ENCODE results near the gene LPO. TPM values are rescaled to one million over a fixed set of nuclear protein-coding genes. Genes with fewer than 3 reads are reported as not detected.

LPO gene
- total RNA-seq, 2 experiments from 2014 or later, result not detected

- H3K36me3 Mint-ChIP-seq (ENCODE audit: low read depth), result peaks cover 4% of the 10 kb centered on the region
- ChIA-PET POLR2A (interaction anchor here (0.6 to 1.9 kb wide), 4 partner anchors 10 to 34 kb away, joined by 3 to 5 read pairs (median 3); no protein-coding TSS in a partner anchor), CTCF (interaction anchor here (1.3 to 1.6 kb wide), 3 partner anchors 15 to 146 kb away, joined by 3 to 7 read pairs (median 4); partner anchors contain the start of gene RNF43)
Observed at GRCh38 chr17:58302171-58302918, 64.0 kb downstream of the LPO start.

GRCh38 chr17:58302919-58303585 is 64.7 kb downstream of the LPO start:
- no peak overlapping the region for H3K4me3 Mint-ChIP-seq
- ATAC-seq (no peak), DNase-seq (peak; percentile 13)
- H3K9me3 Mint-ChIP-seq (ENCODE audit: insufficient read depth), result no peaks in the 10 kb centered on the region
- H3K36me3 Mint-ChIP-seq (ENCODE audit: low read depth), result peaks cover 6% of the 10 kb centered on the region
- ChIA-PET CTCF (interaction anchor here (0.8 to 3.6 kb wide), 12 partner anchors 14 to 144 kb away, joined by 3 to 39 read pairs (median 8); partner anchors contain the start of gene RNF43), POLR2A (interaction anchor here (1.0 to 1.9 kb wide), 4 partner anchors 9 to 49 kb away, joined by 3 to 5 read pairs (median 4); partner anchors contain the start of gene SUPT4H1)
- peaks cover 3% of the 10 kb centered on the region for H3K4me1 Mint-ChIP-seq (ENCODE audit: low read depth)
- H3K27ac Mint-ChIP-seq, result no peak overlapping the region
- H3K27me3 Mint-ChIP-seq (ENCODE audit: low read depth), result peaks cover 12% of the 10 kb centered on the region

More at GRCh38 chr17:58302171-58302918, 64.0 kb downstream of the LPO start:
- no peak overlapping the region for H3K4me3 Mint-ChIP-seq
- DNase-seq (peak; percentile 10), ATAC-seq (no peak)
- H3K9me3 Mint-ChIP-seq (ENCODE audit: insufficient read depth), result no peaks in the 10 kb centered on the region
- H3K27ac Mint-ChIP-seq, result no peak overlapping the region
- H3K4me1 Mint-ChIP-seq (ENCODE audit: low read depth), result peaks cover 3% of the 10 kb centered on the region
- peaks cover 14% of the 10 kb centered on the region for H3K27me3 Mint-ChIP-seq (ENCODE audit: low read depth)

GRCh38 chr17:58303971-58304749 is 65.8 kb downstream of the LPO start:
- no peak overlapping the region for H3K4me3 Mint-ChIP-seq
- DNase-seq (peak; percentile 74), ATAC-seq (peak; percentile 73)
- H3K27ac Mint-ChIP-seq, result no peak overlapping the region
- peaks cover 8% of the 10 kb centered on the region for H3K27me3 Mint-ChIP-seq (ENCODE audit: low read depth)
- no peaks in the 10 kb centered on the region for H3K9me3 Mint-ChIP-seq (ENCODE audit: insufficient read depth)
- ChIA-PET POLR2A (interaction anchor here (0.6 to 1.9 kb wide), 10 partner anchors 12 to 311 kb away, joined by 3 to 6 read pairs (median 4); partner anchors contain the start of genes SUPT4H1 and TSPOAP1), CTCF (interaction anchor here (0.6 to 3.6 kb wide), 32 partner anchors 8 to 182 kb away, joined by 3 to 39 read pairs (median 4); partner anchors contain the start of genes RNF43 and SUPT4H1)
- peaks cover 3% of the 10 kb centered on the region for H3K4me1 Mint-ChIP-seq (ENCODE audit: low read depth)
- peaks cover 6% of the 10 kb centered on the region for H3K36me3 Mint-ChIP-seq (ENCODE audit: low read depth)

GRCh38 chr17:58304750-58305486 is 66.5 kb downstream of the LPO start:
- ATAC-seq, result no peak
- no peak overlapping the region for H3K4me3 Mint-ChIP-seq
- CTCF ChIA-PET, result interaction anchor here (0.6 to 3.6 kb wide), 22 partner anchors 9 to 168 kb away, joined by 3 to 39 read pairs (median 6); partner anchors contain the start of genes RNF43 and SUPT4H1
- H3K27ac Mint-ChIP-seq, result no peak overlapping the region
- peaks cover 6% of the 10 kb centered on the region for H3K36me3 Mint-ChIP-seq (ENCODE audit: low read depth)
- POLR2A ChIA-PET, result interaction anchor here (0.6 to 1.9 kb wide), 10 partner anchors 11 to 312 kb away, joined by 3 to 6 read pairs (median 3); partner anchors contain the start of gene TSPOAP1
- DNase-seq, result peak; percentile 15
- H3K4me1 Mint-ChIP-seq (ENCODE audit: low read depth), result peaks cover 3% of the 10 kb centered on the region
- peaks cover 3% of the 10 kb centered on the region for H3K27me3 Mint-ChIP-seq (ENCODE audit: low read depth)
- H3K9me3 Mint-ChIP-seq (ENCODE audit: insufficient read depth), result no peaks in the 10 kb centered on the region

GRCh38 chr17:58305626-58306025 is 67.2 kb downstream of the LPO start:
- CTCF ChIA-PET, result interaction anchor here (2.0 to 3.6 kb wide), 4 partner anchors 11 to 141 kb away, joined by 6 to 39 read pairs (median 18); partner anchors contain the start of gene RNF43
- H3K9me3 Mint-ChIP-seq (ENCODE audit: insufficient read depth), result no peaks in the 10 kb centered on the region
- no peaks in the 10 kb centered on the region for H3K27me3 Mint-ChIP-seq (ENCODE audit: low read depth)
- no peak overlapping the region for H3K4me3 Mint-ChIP-seq
- ATAC-seq (no peak), DNase-seq (no peak)
- POLR2A ChIA-PET, result interaction anchor here (1.2 to 1.9 kb wide), 5 partner anchors 12 to 46 kb away, joined by 3 to 6 read pairs (median 4); no protein-coding TSS in a partner anchor
- H3K27ac Mint-ChIP-seq, result no peak overlapping the region
- peaks cover 3% of the 10 kb centered on the region for H3K4me1 Mint-ChIP-seq (ENCODE audit: low read depth)
- peaks cover 6% of the 10 kb centered on the region for H3K36me3 Mint-ChIP-seq (ENCODE audit: low read depth)

- Mint-ChIP-seq H3K27me3 (ENCODE audit: low read depth) (no peaks in the 10 kb centered on the region), H3K4me3 (no peak overlapping the region), H3K36me3 (ENCODE audit: low read depth) (peaks cover 8% of the 10 kb centered on the region), H3K4me1 (ENCODE audit: low read depth) (no peaks in the 10 kb centered on the region), H3K27ac (no peak overlapping the region), H3K9me3 (ENCODE audit: insufficient read depth) (no peaks in the 10 kb centered on the region)
- DNase-seq, result peak; percentile 16
- ChIA-PET POLR2A (interaction anchor here (1.2 to 1.8 kb wide), 3 partner anchors 11 to 21 kb away, joined by 3 to 6 read pairs (median 4); no protein-coding TSS in a partner anchor), CTCF (interaction anchor here (3.6 kb wide), 1 partner anchor 111 kb away, joined by 24 read pairs; the partner anchor contains the start of gene RNF43)
- no peak for ATAC-seq
Observed at GRCh38 chr17:58306131-58306951, 68.0 kb downstream of the LPO start.

- H3K27me3 Mint-ChIP-seq (ENCODE audit: low read depth), result no peaks in the 10 kb centered on the region
- no peaks in the 10 kb centered on the region for H3K9me3 Mint-ChIP-seq (ENCODE audit: insufficient read depth)
- DNase-seq (peak; percentile 19), ATAC-seq (no peak)
- no peaks in the 10 kb centered on the region for H3K4me1 Mint-ChIP-seq (ENCODE audit: low read depth)
- ChIA-PET POLR2A (interaction anchor here (1.5 kb wide), 1 partner anchor 10 kb away, joined by 5 read pairs; no protein-coding TSS in a partner anchor), CTCF (interaction anchor here (0.8 to 3.0 kb wide), 4 partner anchors 9 to 140 kb away, joined by 3 to 17 read pairs (median 3); partner anchors contain the start of gene RNF43)
- H3K36me3 Mint-ChIP-seq (ENCODE audit: low read depth), result peaks cover 8% of the 10 kb centered on the region
- H3K4me3 Mint-ChIP-seq, result no peak overlapping the region
- H3K27ac Mint-ChIP-seq, result no peak overlapping the region
Observed at GRCh38 chr17:58307468-58308172, 69.2 kb downstream of the LPO start.

GRCh38 chr17:58308173-58308984 is 70.0 kb downstream of the LPO start:
- ATAC-seq (no peak), DNase-seq (peak; percentile 20)
- H3K4me1 Mint-ChIP-seq (ENCODE audit: low read depth), result no peaks in the 10 kb centered on the region
- ChIA-PET CTCF (interaction anchor here (1.1 to 3.0 kb wide), 4 partner anchors 9 to 115 kb away, joined by 3 to 17 read pairs (median 3); partner anchors contain the start of gene RNF43), POLR2A (interaction anchor here (0.5 to 1.5 kb wide), 2 partner anchors 9 to 28 kb away, joined by 4 to 5 read pairs; no protein-coding TSS in a partner anchor)
- H3K9me3 Mint-ChIP-seq (ENCODE audit: insufficient read depth), result no peaks in the 10 kb centered on the region
- no peak overlapping the region for H3K4me3 Mint-ChIP-seq
- H3K27ac Mint-ChIP-seq, result no peak overlapping the region
- peaks cover 8% of the 10 kb centered on the region for H3K36me3 Mint-ChIP-seq (ENCODE audit: low read depth)
- no peaks in the 10 kb centered on the region for H3K27me3 Mint-ChIP-seq (ENCODE audit: low read depth)
